A549 (cell line): ENCODE data around the gene DERA.

Experiments
- CTCF ChIP-seq: fragments of >200 bp; sonication (Bioruptor Twin); formaldehyde crosslinking; IDR thresholded peaks from 3 replicates; pipeline ENCODE4 v1.5.1; 2016
- EP300 ChIP-seq, 2 experiments: fragments of >200 bp; sonication (Bioruptor Twin); formaldehyde crosslinking; IDR thresholded peaks; 2 replicates in 1 of 2; 3 replicates in 1 of 2; pipeline ENCODE4 v1.6.1; 2016 to 2017
- MAX ChIP-seq: IDR thresholded peaks from 2 replicates; pipeline ENCODE4 v1.6.1; 2012

- peak; percentile 77; the same call in 1 of the 2 replicates for TF ChIP-seq MAX
- TF ChIP-seq CTCF = no peak
- TF ChIP-seq EP300 (IDR thresholded peaks at IDR 0.05) = no peak
Measured at GRCh38 chr12:15882118-15882971, 28.8 kb upstream of the DERA start, which contains the start of gene STRAP.
